Gastrocnemius medialis (tissue), 4 donors: ENCODE data around the gene CD300H. TPM values are rescaled to one million over a fixed set of nuclear protein-coding genes. Genes with fewer than 3 reads are reported as not detected.

Experiments used
- ATAC-seq, 2 donors: fragments of 150-250 bp; one replicate each; pipeline ENCODE4 v1.9.1; 2016
- DNase-seq, 2 donors: peaks; one replicate each; pipeline ENCODE4 v3.0.0-alpha.2; 2019
- H3K27ac ChIP-seq, 4 donors: fragments of 200-600 bp; sonication (generic); 1 replicate in 1 of 4; 2 replicates in 3 of 4; pipeline ENCODE4 v1.5.1; 2016 to 2018; ENCODE audit warnings: mild to moderate bottlenecking in 2 of 4, moderate library complexity in 1 of 4
- H3K27me3 ChIP-seq, 3 donors: fragments of 200-600 bp; sonication (generic) in 2 of 3; 1 replicate in 1 of 3; 2 replicates in 2 of 3; pipeline versions ENCODE4 v1.5.1 to v1.6.0; 2016 to 2019; ENCODE audit warnings: mild to moderate bottlenecking in 1 of 3, moderate library complexity in 1 of 3
- H3K36me3 ChIP-seq, 2 donors: fragments of 200-600 bp; sonication (generic) in 1 of 2; one replicate each; pipeline ENCODE4 v1.5.1; 2017 to 2018
- H3K4me1 ChIP-seq, 2 donors: fragments of 200-600 bp; sonication (generic) in 1 of 2; one replicate each; pipeline ENCODE4 v1.5.1; 2016 to 2017; ENCODE audit warnings: mild to moderate bottlenecking in 2 of 2
- H3K4me3 ChIP-seq, 4 donors: fragments of 200-600 bp; sonication (generic) in 3 of 4; 1 replicate in 1 of 4; 2 replicates in 3 of 4; pipeline ENCODE4 v1.5.1; 2016 to 2019; ENCODE audit warnings: mild to moderate bottlenecking in 2 of 4
- H3K9me3 ChIP-seq, 3 donors: fragments of 200-600 bp; sonication (generic) in 2 of 3; 1 replicate in 1 of 3; 2 replicates in 2 of 3; pipeline ENCODE4 v1.5.1; 2016 to 2019
- POLR2A ChIP-seq, 2 donors: fragments of 450-650 bp; IDR thresholded peaks; one replicate each; pipeline ENCODE4 v1.6.1; 2017; ENCODE audit warnings: antibody characterized with exemption in 2 of 2, mild to moderate bottlenecking in 2 of 2, moderate library complexity in 2 of 2
- in situ Hi-C, 4 donors: fragments of 200-750 bp; cut with MboI; loops; one replicate each; pipeline versions ENCODE4 v1.15.0 to v1.8.0; 2017; ENCODE audit warnings: low sequenced_read_pairs in 4 of 4
- intact Hi-C: fragments of 100-400 bp; cut with DNase I; formaldehyde crosslinking; loops from one replicate; pipeline ENCODE4 v1.15.1; 2023; ENCODE audit warnings: low total_unique reads
- total RNA-seq, 4 donors: library from RNA; depleted of rRNA; stranded (reverse); fragments of >200 nt; gene quantifications; one replicate each; pipeline versions ENCODE4 v1.1.0 to v1.2.3, GENCODE V29; 2016
- TF ChIP-seq, protein P1 (sequence below), 5 experiments: fragments of 450-650 bp in 3 of 5; fragments of 200-600 bp in 2 of 5; sonication (generic) in 2 of 5; IDR thresholded peaks in 4 of 5; conservative IDR thresholded peaks in 1 of 5; 1 replicate in 4 of 5; 2 replicates in 1 of 5; pipeline ENCODE4 v1.5.1; 2016 to 2019; ENCODE audit warnings: antibody characterized with exemption in 5 of 5, mild to moderate bottlenecking in 3 of 5, moderate library complexity in 3 of 5

Gene CD300H
- total RNA-seq, 4 donors from 2014 or later: not detected

DNA sequence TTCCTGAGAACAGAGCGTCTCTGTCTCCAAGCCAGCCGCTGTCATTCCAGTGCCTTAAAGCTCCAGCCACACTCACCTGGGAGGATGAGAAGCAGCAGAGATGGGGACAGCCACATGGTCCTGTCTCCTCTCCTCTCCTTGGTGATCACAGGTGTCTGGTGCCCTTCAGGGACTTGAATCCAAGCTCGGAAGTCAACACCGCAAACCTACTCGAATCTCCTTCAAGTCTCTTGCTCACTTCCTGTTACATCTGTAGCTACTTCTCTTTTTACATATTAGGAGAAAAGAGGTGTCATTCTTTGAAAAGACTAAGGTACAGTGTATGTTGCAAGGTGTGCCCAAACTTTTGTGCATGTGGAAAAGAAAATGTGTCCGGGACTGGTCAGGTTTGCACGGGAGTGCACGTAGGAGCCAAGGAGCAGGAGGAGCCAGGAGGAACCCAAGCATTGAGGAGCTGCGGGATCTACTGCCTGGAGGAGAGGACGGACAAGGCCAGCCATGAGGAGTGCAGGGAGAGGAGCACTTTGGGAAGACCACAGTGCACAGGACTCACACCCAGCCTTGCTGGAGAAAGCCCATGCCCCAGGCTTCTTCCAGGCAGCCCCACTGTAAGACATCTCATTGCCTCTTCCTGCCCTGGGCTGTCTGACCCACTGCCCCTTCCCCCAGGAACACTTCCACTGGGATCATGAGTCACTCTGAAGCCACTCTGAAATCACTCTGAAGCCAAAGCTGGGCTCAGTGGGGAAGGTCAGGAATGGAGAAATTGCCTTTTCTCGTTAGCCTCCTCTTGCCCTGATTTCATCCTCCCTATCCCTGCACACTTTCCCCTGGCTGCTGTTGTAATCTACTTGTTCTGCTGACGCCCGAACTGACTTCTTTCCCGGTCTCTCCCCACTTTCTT, 25.0 kb upstream of the CD300H start, which contains the start of gene CD300LD:
CD300LD (minus strand) TSS at position 197 of the 904 bp plus-strand sequence; CDS start at position 116, 81 bp downstream.
- no peak for ATAC-seq
- Histone ChIP-seq H3K4me1 (no peaks in the 10 kb centered on the region), H3K27me3 (peaks cover 0 to 5% (median 3%) of the 10 kb centered on the region in 3 donors), H3K36me3 (no peaks in the 10 kb centered on the region), H3K27ac (no peak within 1 kb of the TSS), H3K4me3 (no peak within 1 kb of the TSS), H3K9me3 (no peaks in the 10 kb centered on the region)
- intact Hi-C loops (no loop called here), in situ Hi-C loops (no loop called here)
- no peak for TF ChIP-seq POLR2A (IDR thresholded peaks at IDR 0.05)
- TF ChIP-seq, protein P1, sequence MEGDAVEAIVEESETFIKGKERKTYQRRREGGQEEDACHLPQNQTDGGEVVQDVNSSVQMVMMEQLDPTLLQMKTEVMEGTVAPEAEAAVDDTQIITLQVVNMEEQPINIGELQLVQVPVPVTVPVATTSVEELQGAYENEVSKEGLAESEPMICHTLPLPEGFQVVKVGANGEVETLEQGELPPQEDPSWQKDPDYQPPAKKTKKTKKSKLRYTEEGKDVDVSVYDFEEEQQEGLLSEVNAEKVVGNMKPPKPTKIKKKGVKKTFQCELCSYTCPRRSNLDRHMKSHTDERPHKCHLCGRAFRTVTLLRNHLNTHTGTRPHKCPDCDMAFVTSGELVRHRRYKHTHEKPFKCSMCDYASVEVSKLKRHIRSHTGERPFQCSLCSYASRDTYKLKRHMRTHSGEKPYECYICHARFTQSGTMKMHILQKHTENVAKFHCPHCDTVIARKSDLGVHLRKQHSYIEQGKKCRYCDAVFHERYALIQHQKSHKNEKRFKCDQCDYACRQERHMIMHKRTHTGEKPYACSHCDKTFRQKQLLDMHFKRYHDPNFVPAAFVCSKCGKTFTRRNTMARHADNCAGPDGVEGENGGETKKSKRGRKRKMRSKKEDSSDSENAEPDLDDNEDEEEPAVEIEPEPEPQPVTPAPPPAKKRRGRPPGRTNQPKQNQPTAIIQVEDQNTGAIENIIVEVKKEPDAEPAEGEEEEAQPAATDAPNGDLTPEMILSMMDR (IDR thresholded peaks at IDR 0.05 in 4 of 5, conservative IDR thresholded peaks at IDR 0.05 in 1 of 5): no peak
- no peak for DNase-seq

- Histone ChIP-seq H3K4me3 (no peak overlapping the region), H3K4me1 (no peaks in the 10 kb centered on the region), H3K27me3 (peaks cover 0 to 5% (median 3%) of the 10 kb centered on the region in 3 donors), H3K9me3 (no peaks in the 10 kb centered on the region), H3K27ac (no peak overlapping the region), H3K36me3 (no peaks in the 10 kb centered on the region)
- DNase-seq: no peak
- no peak for ATAC-seq
- in situ Hi-C loops (no loop called here), intact Hi-C loops (no loop called here)
- TF ChIP-seq, protein P1 (IDR thresholded peaks at IDR 0.05 in 4 of 5, conservative IDR thresholded peaks at IDR 0.05 in 1 of 5): no peak
- no peak for TF ChIP-seq POLR2A (IDR thresholded peaks at IDR 0.05)
Observed at GRCh38 chr17:74591503-74591902, 24.2 kb upstream of the CD300H start.

- ATAC-seq (no peak), DNase-seq (no peak)
- no peak overlapping the region for H3K4me3 ChIP-seq
- TF ChIP-seq POLR2A (IDR thresholded peaks at IDR 0.05): no peak
- TF ChIP-seq, protein P1 (IDR thresholded peaks at IDR 0.05 in 4 of 5, conservative IDR thresholded peaks at IDR 0.05 in 1 of 5): no peak
- no peaks in the 10 kb centered on the region for H3K9me3 ChIP-seq
- H3K27me3 ChIP-seq: no peaks in the 10 kb centered on the region
- intact Hi-C loops: no loop called here
- H3K36me3 ChIP-seq: no peaks in the 10 kb centered on the region
- H3K27ac ChIP-seq: no peak overlapping the region
- in situ Hi-C loops: no loop called here
- H3K4me1 ChIP-seq: no peaks in the 10 kb centered on the region
Observed at GRCh38 chr17:74585711-74586110, 18.4 kb upstream of the CD300H start.

GRCh38 chr17:74584292-74585060, 17.2 kb upstream of the CD300H start:
- Histone ChIP-seq H3K9me3 (no peaks in the 10 kb centered on the region), H3K27ac (no peak overlapping the region), H3K27me3 (no peaks in the 10 kb centered on the region), H3K4me1 (no peaks in the 10 kb centered on the region), H3K4me3 (no peak overlapping the region), H3K36me3 (no peaks in the 10 kb centered on the region)
- no peak for TF ChIP-seq POLR2A (IDR thresholded peaks at IDR 0.05)
- TF ChIP-seq, protein P1 (IDR thresholded peaks at IDR 0.05 in 4 of 5, conservative IDR thresholded peaks at IDR 0.05 in 1 of 5): no peak
- in situ Hi-C loops: no loop called here
- ATAC-seq (no peak), DNase-seq (no peak)
- intact Hi-C loops: no loop called here
